Bone marrow (tissue), 2 donors: Measurements from ENCODE around the gene DCN.

Experiments used
- DNase-seq, 2 donors: peaks; one replicate each; lab custom pipeline; 2025; lab: John Stamatoyannopoulos, UW

The DCN gene

GRCh38 chr12:91133871-91134270, 48.7 kb downstream of the DCN start:
- DNase-seq, result no peak

- DNase-seq, result no peak
Measured at GRCh38 chr12:91129662-91130362, 52.8 kb downstream of the DCN start.

GRCh38 chr12:91127751-91128150, 54.9 kb downstream of the DCN start:
- no peak for DNase-seq

GRCh38 chr12:91127306-91127705, 55.3 kb downstream of the DCN start:
- DNase-seq, result no peak

GRCh38 chr12:91126516-91126915, 56.1 kb downstream of the DCN start:
- DNase-seq, result no peak

- DNase-seq, result no peak
Measured at GRCh38 chr12:91123236-91123916, 59.2 kb downstream of the DCN start.

- no peak for DNase-seq
Measured at GRCh38 chr12:91120781-91121180, 61.8 kb downstream of the DCN start.

- DNase-seq, result no peak
Measured at GRCh38 chr12:91119089-91119488, 63.5 kb downstream of the DCN start.

GRCh38 chr12:91113621-91114020, 69.0 kb downstream of the DCN start:
- no peak for DNase-seq

- no peak for DNase-seq
Measured at GRCh38 chr12:91111366-91112325, 71.0 kb downstream of the DCN start, which contains the start of gene LUM. Gene LUM, minus strand, starts transcription at chr12:91111494. Its CDS starts 2,515 bp downstream, at chr12:91108979.

GRCh38 chr12:91110311-91110924, 72.2 kb downstream of the DCN start:
- no peak for DNase-seq

- DNase-seq, result no peak
Measured at GRCh38 chr12:91109581-91110310, 72.9 kb downstream of the DCN start.

GRCh38 chr12:91109148-91109564, 73.5 kb downstream of the DCN start:
- DNase-seq, result peak in 1 of 2 donors; percentile 51

- no peak for DNase-seq
Measured at GRCh38 chr12:91108196-91108755, 74.3 kb downstream of the DCN start.

GRCh38 chr12:91106283-91106682, 76.3 kb downstream of the DCN start:
- no peak for DNase-seq

- DNase-seq, result no peak
Measured at GRCh38 chr12:91105807-91106206, 76.8 kb downstream of the DCN start.

GRCh38 chr12:91104812-91105466, 77.7 kb downstream of the DCN start:
- DNase-seq, result no peak

GRCh38 chr12:91103624-91104023, 79.0 kb downstream of the DCN start:
- no peak for DNase-seq

GRCh38 chr12:91103101-91103500, 79.5 kb downstream of the DCN start:
- no peak for DNase-seq

- DNase-seq, result no peak
Measured at GRCh38 chr12:91100906-91101305, 81.7 kb downstream of the DCN start.
